Stimulated activated CD4-positive, alpha-beta T cell treated with anti-CD3 and anti-CD28 coated beads, TNF-alpha, amount 100 ng/mL, for 48 hours (primary cell): ENCODE data around the gene KCNG1.
"Not testable (repeated sequence)": the region's sequence is repeated elsewhere in the genome, so short reads cannot be mapped to it uniquely, and the experiment has no call there.

Experiments
- DNase-seq, 3 donors: peaks; one replicate each; pipeline ENCODE4 v3.0.0-alpha.2; 2020; ENCODE audit warnings: low read depth in 3 of 3

Gene KCNG1

GRCh38 chr20:50982363-50982762 is 40.5 kb downstream of the KCNG1 start:
- DNase-seq: no peak

DNA sequence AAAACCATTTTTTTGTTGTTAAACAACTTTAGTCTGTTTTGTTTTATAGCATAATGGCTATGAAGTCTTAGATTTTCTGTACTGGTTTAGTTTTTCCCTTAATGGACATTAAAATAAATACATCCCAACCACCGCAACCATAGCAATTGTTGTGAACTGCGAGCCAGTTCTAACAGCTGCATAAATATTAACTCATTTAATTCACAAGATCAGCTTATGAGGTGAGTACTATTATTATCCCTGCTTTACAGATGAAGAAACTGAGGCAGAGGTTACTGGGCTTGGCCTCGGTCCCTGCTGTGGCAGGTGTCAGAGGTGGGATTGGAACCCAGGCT is 41.2 kb downstream of the KCNG1 start:
- no peak for DNase-seq

- DNase-seq: peak; percentile 26 to 73 (median 67)
Observed at GRCh38 chr20:50980851-50981713, 41.8 kb downstream of the KCNG1 start.

DNA sequence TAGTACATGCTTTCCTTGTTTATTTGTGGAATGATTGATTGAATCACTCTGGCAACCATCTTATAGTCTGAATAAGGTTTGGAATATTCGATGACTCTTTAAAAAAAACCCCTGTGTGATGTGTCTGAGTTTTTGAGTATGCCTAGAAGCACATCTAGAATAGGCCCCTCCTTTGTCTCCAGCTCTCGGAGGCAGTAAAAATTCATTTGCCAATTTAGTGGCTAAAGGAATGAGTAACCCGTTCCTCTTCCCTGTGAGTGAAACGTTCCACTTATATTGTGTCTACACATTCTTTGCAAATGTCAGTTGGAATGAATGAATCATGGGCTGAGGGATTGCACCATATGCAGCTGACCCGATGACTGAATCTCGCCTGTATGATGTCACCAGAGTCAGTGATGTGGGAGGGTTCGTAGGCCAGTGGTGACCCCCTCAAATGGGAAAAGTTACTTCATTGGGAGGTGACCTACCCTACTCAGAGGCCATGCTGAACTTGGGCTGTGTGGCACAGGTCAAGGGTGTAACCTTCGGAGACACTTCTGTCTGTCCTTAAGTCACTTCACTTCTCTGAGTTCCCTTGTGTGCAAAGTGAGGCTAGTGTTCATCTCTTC is 42.7 kb downstream of the KCNG1 start:
- peak; percentile 41 to 44 (median 41) for DNase-seq

- not testable (repeated sequence) for DNase-seq
Observed at GRCh38 chr20:50978533-50978932, 44.4 kb downstream of the KCNG1 start.

GRCh38 chr20:50977066-50978021 is 45.6 kb downstream of the KCNG1 start:
- DNase-seq: no peak

- no peak for DNase-seq
Observed at GRCh38 chr20:50975701-50976330, 47.1 kb downstream of the KCNG1 start.

DNA sequence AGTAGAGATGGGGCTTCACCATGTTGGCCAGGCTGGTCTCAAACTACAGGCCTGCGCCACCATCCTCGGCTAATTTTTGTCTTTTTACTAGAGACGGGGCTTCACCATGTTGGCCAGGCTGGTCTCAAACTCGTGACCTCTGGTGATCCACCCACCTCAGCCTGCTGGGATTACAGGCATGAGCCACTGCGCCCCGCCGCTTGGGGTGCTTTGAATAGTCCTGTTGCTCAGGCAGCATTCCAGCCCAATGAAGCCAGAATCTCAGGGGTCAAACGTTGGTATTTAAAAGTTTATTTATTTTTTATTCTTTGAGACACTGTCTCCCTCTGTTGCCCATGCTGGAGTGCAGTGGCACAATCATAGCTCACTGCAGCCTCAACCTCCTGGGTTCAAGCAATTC is 53.0 kb downstream of the KCNG1 start:
- DNase-seq: no peak

DNA sequence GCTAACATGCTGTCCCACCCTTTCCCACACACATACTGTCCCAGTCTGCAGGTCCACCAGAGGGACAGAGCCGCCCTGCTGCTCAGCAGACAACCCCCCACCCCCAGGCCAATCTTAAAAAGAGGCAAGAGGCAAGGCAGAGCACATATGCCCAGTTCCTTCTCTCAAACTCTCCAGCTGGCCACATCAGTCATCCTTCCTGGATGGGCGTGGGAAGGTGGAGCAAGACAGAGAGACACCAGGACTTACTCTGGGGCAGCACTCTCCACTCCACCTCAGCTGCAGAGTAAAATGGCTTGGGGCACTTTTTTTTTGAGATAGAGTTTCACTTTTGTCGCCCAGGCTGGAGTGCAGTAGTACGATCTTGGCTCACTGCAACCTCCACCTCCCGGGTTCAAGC is 53.5 kb downstream of the KCNG1 start:
- no peak for DNase-seq

GRCh38 chr20:50968289-50968688 is 54.6 kb downstream of the KCNG1 start:
- no peak for DNase-seq

DNA sequence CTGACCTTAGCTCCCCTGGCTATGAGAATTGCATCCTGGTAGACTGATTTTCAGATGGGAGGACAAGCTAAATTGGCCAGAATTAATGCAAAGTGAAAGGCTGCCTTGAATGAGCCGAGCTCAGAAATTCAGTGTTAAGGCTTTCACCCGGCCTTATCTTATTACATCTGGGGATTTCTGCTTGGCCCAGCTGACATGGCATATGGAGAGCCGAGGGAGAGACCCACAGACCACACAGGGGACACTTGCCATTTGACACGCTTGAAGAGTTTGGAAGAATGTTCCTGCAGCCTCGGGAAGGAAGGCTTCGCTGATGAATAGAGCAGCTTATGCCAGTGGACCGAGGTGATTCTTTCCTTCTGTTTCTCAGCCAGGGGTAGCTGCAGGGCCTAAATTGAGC is 55.3 kb downstream of the KCNG1 start:
- no peak for DNase-seq

DNA sequence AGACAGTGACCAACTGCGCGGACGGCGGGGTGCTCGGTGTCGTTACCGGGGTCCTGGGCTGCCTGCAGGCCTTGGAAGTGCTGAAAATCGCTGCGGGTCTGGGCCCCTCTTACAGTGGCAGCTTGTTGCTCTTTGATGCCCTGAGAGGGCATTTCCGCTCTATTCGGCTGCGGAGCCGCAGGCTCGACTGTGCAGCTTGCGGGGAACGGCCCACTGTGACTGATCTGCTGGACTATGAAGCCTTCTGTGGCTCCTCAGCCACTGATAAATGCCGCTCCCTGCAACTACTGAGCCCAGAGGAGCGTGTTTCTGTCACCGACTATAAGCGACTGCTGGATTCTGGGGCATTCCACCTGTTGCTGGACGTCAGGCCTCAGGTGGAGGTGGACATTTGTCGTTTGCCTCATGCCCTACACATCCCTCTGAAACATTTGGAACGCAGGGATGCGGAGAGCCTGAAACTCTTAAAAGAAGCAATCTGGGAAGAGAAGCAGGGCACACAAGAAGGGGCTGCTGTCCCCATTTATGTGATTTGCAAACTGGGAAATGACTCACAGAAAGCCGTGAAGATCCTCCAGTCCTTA is 63.3 kb downstream of the KCNG1 start:
- DNase-seq: no peak

DNA sequence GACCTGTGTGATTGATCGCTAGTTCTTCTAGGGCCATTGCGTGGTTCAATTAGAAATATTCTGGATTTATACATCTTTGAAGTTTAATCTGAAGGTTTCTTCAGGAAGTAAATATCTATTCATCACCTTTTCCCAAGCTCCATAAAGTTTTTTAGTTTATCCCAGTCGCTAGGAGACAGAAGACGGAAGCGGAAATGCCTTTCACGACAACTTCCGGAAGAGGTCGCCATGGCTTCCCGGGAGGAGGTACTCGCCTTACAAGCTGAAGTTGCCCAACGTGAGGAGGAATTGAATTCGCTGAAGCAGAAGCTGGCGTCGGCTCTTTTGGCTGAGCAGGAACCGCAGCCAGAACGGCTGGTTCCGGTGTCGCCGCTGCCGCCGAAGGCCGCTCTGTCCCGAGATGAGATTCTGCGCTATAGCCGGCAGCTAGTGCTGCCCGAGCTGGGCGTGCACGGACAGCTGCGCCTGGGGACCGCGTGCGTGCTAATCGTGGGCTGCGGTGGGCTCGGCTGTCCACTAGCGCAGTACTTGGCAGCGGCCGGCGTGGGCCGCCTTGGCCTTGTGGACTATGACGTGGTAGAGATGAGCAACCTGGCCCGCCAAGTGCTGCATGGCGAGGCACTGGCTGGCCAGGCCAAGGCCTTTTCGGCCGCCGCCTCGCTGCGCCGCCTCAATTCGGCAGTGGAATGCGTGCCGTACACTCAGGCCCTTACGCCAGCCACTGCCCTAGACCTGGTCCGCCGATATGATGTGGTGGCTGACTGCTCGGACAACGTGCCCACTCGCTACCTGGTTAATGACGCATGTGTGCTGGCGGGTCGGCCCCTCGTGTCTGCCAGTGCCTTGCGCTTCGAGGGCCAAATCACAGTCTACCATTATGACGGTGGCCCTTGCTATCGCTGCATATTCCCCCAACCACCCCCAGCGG is 64.0 kb downstream of the KCNG1 start, which contains the start of gene MOCS3:
MOCS3 (plus strand) TSS at position 204 of the 928 bp plus-strand sequence; CDS start at position 229, 25 bp downstream.
- DNase-seq: peak; percentile 69 to 75 (median 69)

DNA sequence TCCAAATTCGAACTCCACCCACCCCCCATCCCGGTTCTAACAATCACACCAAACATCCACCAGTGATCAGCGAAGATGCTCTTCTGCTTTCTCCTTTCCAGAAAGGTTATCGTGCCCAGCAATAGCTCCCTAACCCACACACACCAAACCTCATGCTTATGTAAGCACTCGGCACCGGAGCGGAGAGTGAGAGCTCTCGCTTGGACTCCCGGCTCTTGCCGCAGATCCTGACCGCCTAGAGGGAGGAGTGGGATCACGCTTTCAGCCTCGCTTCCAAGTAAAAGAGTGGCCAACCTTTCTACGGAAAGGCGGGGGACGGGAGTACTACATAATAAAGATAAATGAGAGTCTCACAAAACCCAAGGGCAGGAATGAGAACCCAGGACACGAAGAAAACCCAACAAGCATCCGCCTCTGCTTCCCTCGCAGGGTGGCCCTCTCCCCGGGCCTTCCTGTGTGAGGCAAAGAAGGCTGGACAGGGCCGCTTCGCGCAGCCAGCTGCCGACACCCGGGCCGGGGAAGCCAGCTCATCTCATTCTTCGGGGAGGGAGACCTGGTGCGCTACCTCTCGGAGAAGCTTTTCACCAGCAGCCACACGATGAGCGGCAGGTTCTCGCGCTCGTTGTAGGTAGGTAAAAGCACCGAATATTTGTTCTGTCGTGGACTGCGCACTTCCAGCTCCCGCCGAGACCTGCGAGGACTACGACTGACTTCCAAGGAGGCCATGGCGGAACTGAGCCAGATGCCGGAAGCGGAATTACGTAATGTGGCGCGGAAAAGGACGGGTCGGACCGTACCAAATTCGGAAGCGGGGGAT is 64.9 kb downstream of the KCNG1 start, which contains the start of gene DPM1:
DPM1 (minus strand) TSS at position 735 of the 817 bp plus-strand sequence; CDS start at position 726, 9 bp downstream.
- peak; percentile 75 to 87 (median 76) for DNase-seq

DNA sequence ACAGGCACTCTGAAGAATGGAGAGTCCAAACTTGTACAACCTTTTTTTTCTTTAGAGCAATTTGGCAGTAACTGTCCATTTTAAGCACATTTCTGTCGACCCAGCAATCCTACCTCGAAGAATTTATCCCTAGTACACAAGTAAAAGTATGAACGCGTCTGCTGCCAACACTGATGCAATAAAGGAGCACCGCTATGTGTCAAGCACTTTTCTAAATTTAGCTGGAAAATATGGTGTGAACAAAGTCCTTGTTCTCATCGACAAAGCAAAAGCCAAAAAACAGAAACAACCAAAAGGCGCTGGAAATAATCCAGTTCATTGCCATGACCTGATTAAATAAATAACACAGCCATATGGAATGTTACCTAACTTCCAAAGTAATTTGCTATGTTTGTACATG is 65.6 kb downstream of the KCNG1 start:
- no peak for DNase-seq

GRCh38 chr20:50953821-50954220 is 69.1 kb downstream of the KCNG1 start:
- no peak for DNase-seq
